GM18951 (cell line): ENCODE measurements around the gene COL8A1.

Experiments
- POLR2A ChIP-seq: IDR thresholded peaks from 4 replicates; pipeline ENCODE4 v1.6.1; 2011; ENCODE audit warnings: mild to moderate bottlenecking; ENCODE audit not compliant: insufficient read length, insufficient read depth; ENCODE audit errors: extremely low read depth
- in situ Hi-C: fragments of 300-500 bp; cut with MboI; formaldehyde crosslinking; loops from one replicate; pipeline ENCODE4 v1.12.0; 2022; ENCODE audit warnings: low sequenced_read_pairs, mixed read lengths, inconsistent platforms; ENCODE audit not compliant: unreplicated experiment

The COL8A1 gene

DNA sequence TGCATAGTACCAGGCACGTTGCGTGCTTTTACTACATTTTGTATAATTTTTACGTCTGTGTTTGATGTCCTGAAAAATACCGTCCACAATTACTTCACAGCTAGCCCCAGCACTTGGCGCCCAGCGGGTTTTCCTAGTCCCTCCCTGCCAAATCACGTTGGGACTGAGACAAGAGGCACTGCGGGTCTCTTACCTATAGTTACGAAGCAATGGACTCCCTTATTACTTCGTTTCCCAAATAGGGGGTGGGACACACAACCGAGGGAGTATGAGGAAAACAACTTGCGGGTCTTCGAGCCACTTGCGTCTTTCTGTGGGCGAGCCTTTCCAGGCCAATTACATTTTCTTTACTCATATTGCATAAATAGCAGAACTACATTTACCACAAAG is 178.6 kb downstream of the COL8A1 start:
- no peak for TF ChIP-seq POLR2A
- in situ Hi-C loops, result no loop called here

DNA sequence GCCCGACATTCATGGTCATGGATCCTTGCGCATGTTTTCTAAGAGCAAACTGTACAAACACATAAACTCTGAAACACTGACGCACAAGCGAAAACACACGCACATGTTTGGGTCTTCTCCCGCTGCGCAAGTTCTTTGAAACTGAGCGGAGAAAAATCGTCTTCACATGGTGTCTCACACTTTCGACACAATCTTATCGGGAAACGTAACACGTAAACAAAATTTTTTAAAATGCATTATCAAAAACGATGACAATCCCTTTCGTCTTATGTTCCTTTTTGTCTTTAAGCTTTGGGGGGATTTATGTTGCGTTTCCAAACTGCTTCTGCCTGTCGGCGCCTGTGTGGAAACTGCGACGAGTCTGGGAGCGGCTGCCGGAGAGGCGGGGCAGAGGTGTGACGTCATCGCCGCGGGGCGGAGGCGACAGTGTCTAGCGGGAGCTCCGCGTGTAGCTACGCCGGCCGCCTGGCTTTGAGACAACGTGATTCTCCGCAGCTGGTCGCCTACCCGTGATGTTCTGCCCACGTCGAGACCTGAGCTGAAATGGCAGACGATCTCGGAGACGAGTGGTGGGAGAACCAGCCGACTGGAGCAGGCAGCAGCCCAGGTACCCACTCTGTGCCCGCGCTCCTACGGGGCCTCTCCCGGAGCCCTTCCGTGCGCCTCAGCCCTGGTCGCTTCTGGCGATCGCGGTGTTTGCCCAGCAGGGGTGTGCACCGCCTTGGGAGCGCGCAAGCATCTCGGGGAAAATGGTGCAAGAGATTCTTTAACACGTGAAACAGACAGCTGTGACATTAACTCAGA is 179.2 kb downstream of the COL8A1 start, which contains the start of gene CMSS1:
TSS of gene CMSS1 (plus strand) at position 426 of the 804 bp plus-strand sequence.
- in situ Hi-C loops, result no loop called here
- peak; percentile 78 for TF ChIP-seq POLR2A

DNA sequence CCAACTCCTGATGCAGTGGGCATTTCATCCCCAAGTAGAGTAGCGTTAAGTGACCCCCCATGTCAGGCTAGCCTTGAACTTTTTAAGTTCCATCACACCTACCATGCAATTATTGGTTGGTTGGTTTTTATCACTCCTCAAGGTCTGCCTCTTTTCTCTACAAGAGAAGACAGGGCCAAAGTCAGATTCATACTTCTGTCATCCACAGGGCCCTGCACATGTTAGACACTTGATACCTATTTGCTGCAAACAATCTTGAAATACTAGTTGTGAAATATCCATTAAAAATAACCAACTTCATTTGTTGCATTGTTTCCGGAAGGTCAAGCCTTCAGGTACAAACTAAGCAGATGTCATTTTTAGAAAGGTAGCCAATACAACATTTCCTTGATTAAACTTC is 180.4 kb downstream of the COL8A1 start:
- no peak for TF ChIP-seq POLR2A
- in situ Hi-C loops, result no loop called here

DNA sequence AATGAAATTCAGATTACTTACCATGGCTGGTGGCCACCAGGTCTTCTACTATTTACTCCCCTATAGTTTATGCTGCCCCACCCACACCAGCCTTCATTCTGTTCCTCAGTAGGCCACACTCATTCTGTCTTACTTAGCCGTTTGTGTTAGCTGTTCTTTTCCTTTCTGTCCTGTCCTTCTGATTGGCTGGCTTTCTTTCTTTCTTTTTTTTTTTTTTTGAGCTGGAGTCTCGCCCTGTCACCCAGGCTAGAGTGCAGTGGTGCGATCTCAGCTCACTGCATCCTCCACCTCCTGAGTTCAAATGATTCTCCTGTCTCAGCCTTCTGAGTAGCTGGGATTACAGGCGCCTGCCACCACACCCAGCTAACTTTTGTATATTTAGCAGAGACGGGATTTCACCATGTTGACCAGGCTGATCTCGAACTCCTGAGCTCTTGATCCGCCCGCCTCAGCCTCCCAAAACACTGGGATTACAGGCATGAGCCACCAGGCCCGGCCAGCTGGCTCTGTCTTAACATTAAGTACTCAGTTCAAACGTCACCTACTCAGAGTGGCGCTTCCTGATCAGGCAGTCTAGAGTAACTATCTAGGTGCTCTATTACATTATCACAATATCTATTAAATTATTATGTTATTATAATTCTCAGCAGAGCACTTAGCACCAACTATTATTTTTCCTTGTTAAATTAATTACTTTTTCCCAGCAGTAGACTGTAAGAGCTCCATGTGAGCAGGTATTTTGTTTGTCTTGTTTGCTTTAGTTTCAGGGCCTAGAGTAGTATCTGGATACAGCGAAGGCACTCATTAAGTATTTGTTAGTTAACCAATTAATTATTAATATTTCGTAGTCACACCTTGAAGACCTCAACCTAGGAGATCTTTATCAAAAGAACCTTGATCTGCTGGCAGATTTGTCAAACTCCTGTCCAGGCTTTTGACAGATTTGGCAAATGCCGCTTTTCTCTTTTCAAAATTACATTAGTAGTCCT is 185.6 kb downstream of the COL8A1 start:
- no peak for TF ChIP-seq POLR2A
- in situ Hi-C loops, result no loop called here

DNA sequence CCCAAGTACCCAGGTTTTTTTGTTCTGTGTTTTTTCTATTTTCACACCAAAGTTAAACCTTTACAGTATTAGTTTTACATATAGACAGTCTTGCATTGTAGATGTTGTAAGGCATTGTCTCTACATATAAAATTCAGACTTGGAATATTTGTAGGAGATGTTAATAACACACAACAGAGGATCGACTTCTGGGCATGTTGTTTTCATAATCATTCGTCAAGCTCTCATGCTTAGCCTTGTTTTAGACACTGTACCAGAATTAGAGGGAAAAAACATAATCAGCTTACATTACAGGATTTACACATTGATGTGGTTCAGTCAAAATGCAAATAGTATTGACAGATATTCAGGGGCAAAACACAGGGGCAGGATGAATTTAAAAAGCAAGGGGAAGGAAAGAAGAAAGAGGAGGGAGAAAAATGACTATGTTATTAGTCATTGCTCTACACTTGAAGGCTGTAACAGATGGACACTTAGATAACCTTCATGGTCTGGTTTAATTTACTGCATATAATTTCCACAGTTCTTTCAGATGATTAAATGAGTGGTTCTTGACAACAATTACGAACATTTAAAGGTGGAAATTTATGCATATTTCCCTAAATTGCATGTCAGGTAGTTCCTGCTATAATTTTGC is 186.7 kb downstream of the COL8A1 start:
- no peak for TF ChIP-seq POLR2A
- in situ Hi-C loops, result loop anchor here (25.0 kb wide), 1 partner anchor 762 kb away; no protein-coding TSS in a partner anchor

DNA sequence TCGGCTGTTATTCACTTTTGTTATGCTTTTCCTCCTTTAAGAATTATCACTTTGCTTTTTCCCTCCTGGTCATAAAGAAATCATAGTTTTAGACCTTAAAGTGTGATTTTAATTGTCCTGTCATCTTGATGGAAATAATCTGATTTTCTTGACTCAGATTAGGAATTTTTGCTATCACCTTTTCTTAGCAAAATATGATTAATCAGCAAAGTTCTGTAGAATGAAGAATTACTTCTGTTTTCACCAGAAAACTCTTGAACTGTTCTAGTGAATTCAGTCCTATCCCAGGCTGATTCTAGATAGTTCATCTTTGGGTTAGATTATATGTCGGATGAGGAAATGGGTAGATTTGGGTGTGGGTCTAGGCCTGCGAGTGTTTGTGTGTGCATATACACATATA is 191.4 kb downstream of the COL8A1 start:
- no peak for TF ChIP-seq POLR2A
- in situ Hi-C loops, result loop anchor here (5.0 to 25.0 kb wide), 2 partner anchors 417 to 757 kb away; no protein-coding TSS in a partner anchor

DNA sequence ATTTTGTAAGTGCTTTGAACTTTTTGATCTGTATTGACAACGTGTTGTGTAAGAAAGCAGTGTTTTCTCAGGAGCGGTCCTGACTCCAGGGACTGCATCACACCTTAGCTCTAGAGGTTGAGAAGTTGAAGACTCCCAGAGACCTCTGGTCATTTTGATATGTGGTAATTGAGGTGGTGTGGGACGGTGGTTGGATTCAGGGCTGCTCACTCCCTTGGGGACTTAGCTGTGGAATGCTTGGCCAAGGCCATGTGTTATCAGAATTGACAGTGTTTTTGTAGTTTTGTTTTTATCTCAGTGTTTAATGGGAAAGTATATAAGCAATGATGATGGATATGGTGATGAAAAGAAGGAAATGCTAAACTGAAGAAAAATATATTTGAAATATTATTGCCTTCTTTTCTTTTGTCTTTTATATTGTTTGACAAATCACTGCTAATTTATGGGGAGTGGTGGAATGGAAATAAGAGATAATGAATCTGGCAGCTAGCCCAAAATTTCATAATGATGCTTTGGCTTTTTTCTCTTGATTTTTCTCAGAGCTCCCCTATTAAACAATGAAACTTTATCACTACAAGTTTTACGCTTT is 195.3 kb downstream of the COL8A1 start:
- TF ChIP-seq POLR2A, result no peak
- in situ Hi-C loops, result loop anchor here (5.0 to 25.0 kb wide), 2 partner anchors 414 to 754 kb away; no protein-coding TSS in a partner anchor

DNA sequence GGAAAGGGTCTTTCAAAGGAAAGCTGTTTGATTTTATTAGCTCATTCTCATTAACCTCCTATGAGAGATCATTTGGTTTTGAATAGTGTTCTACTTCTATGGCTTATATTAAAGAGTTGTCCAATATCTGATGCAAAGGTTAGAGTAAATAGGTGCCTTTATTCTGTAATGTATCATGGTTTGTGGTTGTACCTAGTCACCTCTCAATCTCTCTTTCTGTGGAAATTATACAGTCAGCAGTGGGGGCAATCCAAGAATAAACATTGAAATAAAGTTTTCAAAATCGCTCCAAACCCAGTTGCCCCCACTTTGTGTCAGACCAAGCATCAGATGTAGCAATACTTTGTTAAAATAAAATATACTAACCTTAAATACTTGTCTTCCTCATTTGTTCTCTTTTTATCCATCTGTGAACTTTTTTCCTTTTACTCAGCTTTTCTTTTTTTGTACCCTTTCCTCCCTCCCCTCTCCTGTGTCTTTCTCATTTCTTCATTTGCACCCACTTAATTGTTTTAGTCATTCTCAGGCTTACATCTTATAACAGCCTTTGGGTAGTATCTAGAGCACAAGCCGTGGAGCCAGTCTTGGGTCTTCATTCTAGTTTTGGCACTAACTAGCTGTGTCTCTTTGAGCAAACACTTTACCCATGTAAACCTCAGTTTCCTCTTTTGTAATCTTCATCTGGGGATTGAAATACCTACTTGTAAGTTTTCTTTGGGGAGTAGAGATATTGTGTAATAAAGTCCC is 196.0 kb downstream of the COL8A1 start:
- in situ Hi-C loops, result loop anchor here (5.0 to 25.0 kb wide), 2 partner anchors 413 to 753 kb away; no protein-coding TSS in a partner anchor

DNA sequence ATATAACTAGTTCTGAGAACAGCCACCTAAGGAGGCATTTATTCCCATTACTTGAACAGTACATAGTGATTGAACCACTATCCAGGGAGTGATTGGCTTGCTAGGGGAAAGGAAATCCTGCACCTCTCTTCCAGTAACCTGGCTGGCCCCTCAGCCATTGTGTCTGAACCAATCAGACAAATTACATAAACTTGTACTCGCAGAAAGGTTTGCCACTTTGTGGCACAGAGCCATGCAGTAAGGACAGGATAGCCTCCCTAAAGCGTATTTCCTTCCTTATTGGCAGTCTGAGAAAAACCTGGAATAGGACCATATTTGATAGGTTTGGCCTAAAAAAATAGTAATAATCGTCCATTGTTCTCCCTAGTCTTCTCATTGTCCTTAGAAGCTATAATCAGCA is 198.3 kb downstream of the COL8A1 start:
- in situ Hi-C loops, result loop anchor here (25.0 kb wide), 1 partner anchor 751 kb away; no protein-coding TSS in a partner anchor
- TF ChIP-seq POLR2A, result no peak

More for the DNA sequence above, 196.0 kb downstream of the COL8A1 start:
- TF ChIP-seq POLR2A, result no peak

DNA sequence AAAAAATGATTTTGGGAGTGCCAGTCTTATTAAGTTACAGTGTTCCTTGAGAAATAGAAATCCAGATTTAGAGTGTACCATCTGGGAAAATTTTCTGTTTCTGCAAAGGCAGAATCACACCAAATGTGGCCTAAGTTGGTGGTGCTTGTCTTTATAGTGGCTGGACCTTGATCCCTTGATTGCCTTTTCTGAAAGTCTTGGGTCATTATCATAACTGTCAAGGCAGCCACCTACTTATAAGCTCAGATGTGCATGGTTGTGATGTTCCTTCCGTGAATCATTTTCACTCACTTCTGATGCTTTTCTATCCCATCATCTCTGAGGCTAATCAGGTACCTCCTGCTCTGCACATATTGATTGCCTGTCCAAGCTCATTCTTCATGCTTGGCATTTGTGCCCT is 199.3 kb downstream of the COL8A1 start:
- TF ChIP-seq POLR2A, result no peak

DNA sequence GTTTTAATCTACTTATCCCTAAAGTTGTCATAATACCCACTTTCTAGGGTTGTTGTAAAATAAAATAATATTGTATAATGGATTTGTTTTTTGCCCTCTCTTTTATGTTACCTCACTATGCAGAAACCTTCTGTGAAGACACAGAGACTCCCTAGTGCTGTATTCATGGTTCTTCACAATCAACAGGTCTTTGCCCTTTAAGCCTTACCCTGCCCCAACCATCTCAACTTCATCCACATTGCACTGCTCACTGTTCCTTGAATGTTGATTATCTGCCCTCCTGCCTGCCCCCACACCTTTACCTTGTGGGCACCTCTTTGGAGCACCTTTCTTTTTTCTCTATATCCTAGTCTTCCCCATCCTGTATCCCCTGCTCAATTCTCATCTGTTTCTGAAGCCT is 200.4 kb downstream of the COL8A1 start:
- no peak for TF ChIP-seq POLR2A
- in situ Hi-C loops, result loop anchor here (25.0 kb wide), 1 partner anchor 749 kb away; no protein-coding TSS in a partner anchor

More for the DNA sequence above, 199.3 kb downstream of the COL8A1 start:
- in situ Hi-C loops, result loop anchor here (25.0 kb wide), 1 partner anchor 750 kb away; no protein-coding TSS in a partner anchor
